ENCODE data around the gene APCDD1L.

The APCDD1L gene

GRCh38 chr20:58515233-58516212, at the start of gene APCDD1L:
Gene APCDD1L (minus strand): TSS chr20:58515399. CDS start chr20:58514707, 692 bp downstream.
- no peak for FAIRE-seq

- no peak for FAIRE-seq
These were observed 44.1 kb upstream of the APCDD1L start for GRCh38 chr20:58559368-58559729.

- FAIRE-seq = no peak
These were observed 43.5 kb upstream of the APCDD1L start for GRCh38 chr20:58558486-58559367.

- FAIRE-seq = no peak
These were observed 42.6 kb upstream of the APCDD1L start for GRCh38 chr20:58557733-58558342.

GRCh38 chr20:58556961-58557360, 41.8 kb upstream of the APCDD1L start:
- FAIRE-seq = no peak

GRCh38 chr20:58555078-58555765, 40.0 kb upstream of the APCDD1L start:
- no peak for FAIRE-seq

- FAIRE-seq = no peak
These were observed 39.3 kb upstream of the APCDD1L start for GRCh38 chr20:58554541-58554940.

GRCh38 chr20:58553841-58554240, 38.6 kb upstream of the APCDD1L start:
- no peak for FAIRE-seq

GRCh38 chr20:58553166-58553696, 38.0 kb upstream of the APCDD1L start:
- no peak for FAIRE-seq

- FAIRE-seq = no peak
These were observed 37.3 kb upstream of the APCDD1L start for GRCh38 chr20:58552366-58552934.

GRCh38 chr20:58551631-58552030, 36.4 kb upstream of the APCDD1L start:
- no peak for FAIRE-seq

GRCh38 chr20:58550275-58551059, 35.3 kb upstream of the APCDD1L start:
- FAIRE-seq = no peak

GRCh38 chr20:58549231-58550209, 34.3 kb upstream of the APCDD1L start:
- no peak for FAIRE-seq

- no peak for FAIRE-seq
These were observed 32.6 kb upstream of the APCDD1L start for GRCh38 chr20:58547623-58548475.

- FAIRE-seq = no peak
These were observed 31.8 kb upstream of the APCDD1L start for GRCh38 chr20:58546756-58547622.

- no peak for FAIRE-seq
These were observed 31.2 kb upstream of the APCDD1L start for GRCh38 chr20:58546416-58546711.

GRCh38 chr20:58545565-58546415, 30.6 kb upstream of the APCDD1L start:
- FAIRE-seq = no peak

All from A204.1 (cell line).